Globus pallidus (tissue), 1 donor: Measurements from ENCODE around the gene RYK.

Experiments used
- DNase-seq: peaks from one replicate; pipeline ENCODE4 v3.0.0-alpha.2; 2015; ENCODE audit warnings: low spot score

RYK gene

GRCh38 chr3:134148534-134148933, 102.1 kb downstream of the RYK start:
- no peak for DNase-seq

DNA sequence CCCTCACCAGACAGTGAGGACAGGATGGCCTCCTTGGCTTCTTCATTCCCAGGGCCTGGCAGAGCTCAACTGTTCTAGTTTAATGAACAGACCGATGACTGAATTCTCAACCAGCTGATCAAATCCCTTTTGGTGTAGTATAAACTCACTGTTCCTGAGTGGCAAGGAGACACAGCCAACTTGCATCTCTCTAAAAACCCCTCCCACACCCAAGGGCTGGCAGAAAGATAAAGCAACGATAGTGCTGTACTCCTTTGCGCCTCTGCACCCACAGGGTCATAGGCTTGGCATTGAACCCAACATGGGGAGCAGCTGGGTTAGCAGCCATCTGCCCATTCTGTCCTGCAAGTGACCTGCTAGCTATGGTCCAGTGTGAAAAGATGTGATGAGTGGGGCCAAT, 103.2 kb downstream of the RYK start:
- no peak for DNase-seq

- DNase-seq: no peak
Observed at GRCh38 chr3:134146666-134147065, 104.0 kb downstream of the RYK start.

GRCh38 chr3:134145183-134145582, 105.5 kb downstream of the RYK start:
- DNase-seq: no peak

DNA sequence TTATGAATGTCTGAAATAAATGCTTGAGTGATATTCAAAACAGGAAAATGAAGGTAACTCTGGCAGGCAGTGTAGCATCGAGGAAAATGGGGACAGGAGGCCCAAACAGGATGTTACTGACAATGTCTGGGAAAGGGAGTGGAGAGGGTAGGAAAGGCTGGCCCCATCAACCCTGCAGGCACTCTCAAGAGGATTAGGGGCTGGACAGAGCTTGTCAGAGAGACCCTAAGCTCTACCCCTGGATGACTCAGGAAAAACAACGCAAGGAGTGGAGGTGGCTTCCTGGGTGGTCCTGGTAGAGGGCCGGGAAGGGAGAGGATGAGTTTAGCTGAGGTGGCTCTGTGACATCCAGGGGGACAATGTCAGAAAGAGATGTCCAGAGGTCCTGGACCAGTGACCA, 106.0 kb downstream of the RYK start:
- DNase-seq: no peak

DNA sequence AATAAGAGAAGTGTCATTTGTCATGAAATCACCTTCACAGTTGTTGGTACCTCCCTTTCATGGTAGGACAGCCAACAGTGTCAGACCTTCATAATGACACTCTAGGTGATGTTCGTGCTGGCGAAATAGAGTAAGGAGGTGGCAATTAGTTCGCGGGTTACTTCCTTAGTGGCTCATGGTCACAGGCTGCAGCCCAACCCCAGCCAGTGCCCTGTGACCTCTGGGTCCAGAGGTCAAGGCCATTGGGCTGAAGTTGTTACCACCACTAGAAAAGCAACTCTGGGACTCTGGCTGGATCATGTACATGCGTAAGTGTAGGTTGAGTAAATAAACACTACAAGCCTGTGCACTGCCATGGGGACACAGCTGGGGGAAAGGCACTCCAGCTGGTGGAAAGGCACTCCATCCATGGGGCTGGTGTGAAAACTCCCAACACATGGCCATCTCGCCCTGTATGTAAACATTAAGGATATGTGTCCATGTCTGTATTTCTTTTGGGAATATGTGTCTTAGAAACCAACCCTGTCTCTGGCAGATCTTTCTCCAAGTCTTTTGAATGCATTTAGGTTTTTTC, 106.7 kb downstream of the RYK start:
- no peak for DNase-seq

DNA sequence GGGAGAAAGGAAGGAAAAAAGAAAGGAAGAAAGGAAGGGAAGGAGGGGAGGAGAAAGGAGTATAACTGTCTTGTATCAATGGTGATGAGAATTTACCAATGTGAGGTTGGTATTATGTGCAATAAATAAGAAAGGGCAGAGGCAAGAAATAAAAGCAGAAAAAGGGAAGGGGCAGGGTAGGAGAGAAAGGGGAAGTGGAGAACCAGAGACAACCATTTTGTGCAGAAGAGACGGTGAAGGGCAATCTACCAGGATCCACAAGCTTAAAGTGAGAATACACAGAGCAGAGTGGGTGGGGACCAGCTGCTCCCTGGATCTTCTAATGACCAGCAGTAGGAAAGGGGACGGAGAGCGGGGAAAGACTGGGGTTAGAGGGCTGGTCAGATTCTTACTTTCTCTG, 114.1 kb downstream of the RYK start:
- no peak for DNase-seq

GRCh38 chr3:134134698-134135415, 115.8 kb downstream of the RYK start:
- no peak for DNase-seq

- DNase-seq: no peak
Observed at GRCh38 chr3:134134240-134134639, 116.4 kb downstream of the RYK start.

GRCh38 chr3:134132961-134133360, 117.7 kb downstream of the RYK start:
- no peak for DNase-seq

DNA sequence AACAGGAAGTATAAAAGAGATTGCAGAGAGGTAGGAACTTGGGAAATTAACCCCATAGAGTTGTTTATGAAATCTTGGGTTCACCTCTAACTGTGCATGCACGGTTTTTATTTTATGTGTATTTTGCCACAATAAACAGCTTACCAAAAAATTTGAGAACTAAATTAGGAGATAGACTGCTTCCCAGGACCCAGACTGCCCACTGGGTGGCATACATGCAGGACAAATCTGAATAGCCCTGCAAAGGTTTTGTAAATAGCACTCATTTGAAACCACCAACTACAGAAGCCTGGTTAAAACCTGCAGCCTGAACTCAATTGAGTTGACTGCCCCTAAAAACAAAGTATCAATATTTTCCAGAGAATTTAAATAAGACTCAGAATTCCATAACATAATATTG, 124.5 kb downstream of the RYK start:
- no peak for DNase-seq

- DNase-seq: no peak
Observed at GRCh38 chr3:134114726-134115125, 135.9 kb downstream of the RYK start.

DNA sequence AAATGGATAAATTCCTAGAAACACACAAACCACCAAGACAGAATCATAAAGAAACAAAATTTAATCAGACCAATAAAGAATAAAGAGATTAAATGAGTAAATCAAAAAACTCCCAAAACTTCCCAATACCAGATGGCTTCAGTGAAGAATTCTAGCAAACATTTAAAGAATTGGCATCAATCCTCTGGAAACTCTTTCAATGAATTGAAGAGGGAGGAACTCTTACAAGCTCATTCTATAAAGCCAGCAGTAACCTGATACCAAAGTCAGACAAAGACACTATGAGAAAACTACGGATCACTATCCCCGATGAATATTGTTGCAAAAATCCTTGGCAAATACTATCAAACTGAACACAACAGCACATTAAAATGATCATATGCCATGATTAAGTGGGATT, 139.0 kb downstream of the RYK start:
- no peak for DNase-seq

- no peak for DNase-seq
Observed at GRCh38 chr3:134110963-134111362, 139.7 kb downstream of the RYK start.
